H9 (cell line): ENCODE results near the gene LRIG1. TPM values are rescaled to one million over a fixed set of nuclear protein-coding genes. Genes with fewer than 3 reads are reported as not detected.

Experiments
- DNase-seq: peaks from one replicate; pipeline ENCODE4 v3.0.0-alpha.2; 2017
- H2AFZ ChIP-seq: one replicate; pipeline ENCODE4 v1.6.1; 2013; ENCODE audit warnings: mild to moderate bottlenecking, low read length, control low read depth, moderate library complexity
- H2AK5ac ChIP-seq: 2 replicates; pipeline ENCODE4 v1.6.1; 2013; ENCODE audit warnings: low read length, control low read depth, mixed read lengths; ENCODE audit not compliant: insufficient read length
- H2BK120ac ChIP-seq: one replicate; pipeline ENCODE4 v1.6.1; 2013; ENCODE audit warnings: low read depth, mild to moderate bottlenecking, low read length, control low read depth, inconsistent platforms; ENCODE audit not compliant: poor library complexity, severe bottlenecking
- H2BK12ac ChIP-seq: 2 replicates; pipeline ENCODE4 v1.6.1; 2013; ENCODE audit warnings: low read length, control low read depth, mixed read lengths, low read depth; ENCODE audit not compliant: insufficient read length
- H2BK15ac ChIP-seq: 2 replicates; pipeline ENCODE4 v1.6.1; 2013; ENCODE audit warnings: low read depth, low read length, control low read depth
- H2BK20ac ChIP-seq: one replicate; pipeline ENCODE4 v1.6.1; 2013; ENCODE audit warnings: low read depth, mild to moderate bottlenecking, low read length, control low read depth, inconsistent platforms; ENCODE audit not compliant: poor library complexity, severe bottlenecking
- H2BK5ac ChIP-seq: 2 replicates; pipeline ENCODE4 v1.6.1; 2013; ENCODE audit warnings: low read length, control low read depth, mixed read lengths; ENCODE audit not compliant: insufficient read length
- H3K14ac ChIP-seq: 2 replicates; pipeline ENCODE4 v1.6.1; 2013; ENCODE audit warnings: low read length, control low read depth; ENCODE audit not compliant: insufficient read depth
- H3K18ac ChIP-seq: 2 replicates; pipeline ENCODE4 v1.6.1; 2013; ENCODE audit warnings: low read depth, mild to moderate bottlenecking, mixed read lengths, low read length, control low read depth; ENCODE audit not compliant: insufficient read length
- H3K23ac ChIP-seq: 2 replicates; pipeline ENCODE4 v1.6.1; 2013; ENCODE audit warnings: low read length, control low read depth, mixed read lengths, low read depth; ENCODE audit not compliant: insufficient read length
- H3K23me2 ChIP-seq: 2 replicates; pipeline ENCODE4 v1.6.1; 2013; ENCODE audit warnings: low read depth, mild to moderate bottlenecking, mixed read lengths, low read length, control low read depth; ENCODE audit not compliant: insufficient read length, poor library complexity, severe bottlenecking
- H3K27ac ChIP-seq: 2 replicates; pipeline ENCODE4 v1.5.1; 2013; ENCODE audit warnings: low read length, control low read depth, mixed read lengths, low read depth; ENCODE audit not compliant: insufficient read length
- H3K27me3 ChIP-seq: 2 replicates; pipeline ENCODE4 v1.6.1; 2013; ENCODE audit warnings: low read length, control low read depth, inconsistent platforms; ENCODE audit not compliant: insufficient read depth
- H3K4ac ChIP-seq: 2 replicates; pipeline ENCODE4 v1.6.1; 2013; ENCODE audit warnings: low read depth, mild to moderate bottlenecking, control low read depth, inconsistent platforms, low read length, moderate library complexity
- H3K4me1 ChIP-seq: 2 replicates; pipeline ENCODE4 v1.6.1; 2013; ENCODE audit warnings: low read length, control low read depth, inconsistent platforms; ENCODE audit not compliant: insufficient read depth
- H3K4me2 ChIP-seq: 2 replicates; pipeline ENCODE4 v1.6.1; 2013; ENCODE audit warnings: low read length, control low read depth, mixed read lengths; ENCODE audit not compliant: insufficient read length, insufficient read depth
- H3K56ac ChIP-seq: 2 replicates; pipeline ENCODE4 v1.6.1; 2013; ENCODE audit warnings: low read depth, mild to moderate bottlenecking, mixed read lengths, low read length, control low read depth; ENCODE audit not compliant: insufficient read length
- H3K79me1 ChIP-seq: 2 replicates; pipeline ENCODE4 v1.6.1; 2013; ENCODE audit warnings: low read depth, mild to moderate bottlenecking, moderate library complexity, low read length, control low read depth, inconsistent platforms; ENCODE audit not compliant: insufficient read depth, poor library complexity, severe bottlenecking
- H3K79me2 ChIP-seq: 2 replicates; pipeline ENCODE4 v1.6.1; 2013; ENCODE audit warnings: low read length, control low read depth, inconsistent platforms; ENCODE audit not compliant: insufficient read depth
- H3K9ac ChIP-seq: 2 replicates; pipeline ENCODE4 v1.6.1; 2013; ENCODE audit warnings: low read length, control low read depth, mixed read lengths; ENCODE audit not compliant: insufficient read length; ENCODE audit errors: extremely low read depth
- H3K9me3 ChIP-seq: one replicate; pipeline ENCODE4 v1.6.1; 2013; ENCODE audit warnings: low read depth, low read length, inconsistent platforms; ENCODE audit not compliant: control insufficient read depth
- H3T11ph ChIP-seq: one replicate; pipeline ENCODE4 v1.6.1; 2013; ENCODE audit warnings: mild to moderate bottlenecking, low read length, control low read depth, inconsistent platforms
- H4K20me1 ChIP-seq: one replicate; pipeline ENCODE4 v1.6.1; 2013; ENCODE audit not compliant: control insufficient read depth, insufficient read length, insufficient read depth
- H4K5ac ChIP-seq: 2 replicates; pipeline ENCODE4 v1.6.1; 2013; ENCODE audit warnings: low read depth, mild to moderate bottlenecking, mixed read lengths, low read length, control low read depth; ENCODE audit not compliant: insufficient read length
- H4K8ac ChIP-seq: replicated peaks from 2 replicates; pipeline ENCODE4 v1.6.1; 2013; ENCODE audit warnings: low read length, control low read depth, mixed read lengths, low read depth; ENCODE audit not compliant: insufficient read length
- H4K91ac ChIP-seq: 2 replicates; pipeline ENCODE4 v1.6.1; 2013; ENCODE audit warnings: low read depth, mild to moderate bottlenecking, moderate library complexity, mixed read lengths, low read length, control low read depth; ENCODE audit not compliant: insufficient read length
- H3K27ac Mint-ChIP-seq, 3 experiments: 2 replicates in 2 of 3; 3 replicates in 1 of 3; pipeline ENCODE4 v1.8.0; 2020 to 2021; ENCODE audit warnings: mixed read lengths in 3 of 3, mild to moderate bottlenecking in 1 of 3, moderate library complexity in 1 of 3
- H3K27me3 Mint-ChIP-seq: 2 replicates; pipeline ENCODE4 v1.8.0; 2021; ENCODE audit warnings: low read depth, mild to moderate bottlenecking, moderate library complexity, mixed read lengths
- H3K36me3 Mint-ChIP-seq, 3 experiments: 2 replicates in 2 of 3; 3 replicates in 1 of 3; pipeline ENCODE4 v1.8.0; 2020 to 2021; ENCODE audit warnings: low read depth in 3 of 3, mixed read lengths in 3 of 3; ENCODE audit not compliant: insufficient read depth in 1 of 3
- H3K4me1 Mint-ChIP-seq, 2 experiments: 2 replicates each; pipeline ENCODE4 v1.8.0; 2020; ENCODE audit warnings: mixed read lengths in 2 of 2
- H3K4me3 Mint-ChIP-seq, 2 experiments: 2 replicates in 1 of 2; 3 replicates in 1 of 2; pipeline ENCODE4 v1.8.0; 2020 to 2021; ENCODE audit warnings: mild to moderate bottlenecking in 2 of 2, mixed read lengths in 2 of 2, moderate library complexity in 1 of 2
- H3K9me3 Mint-ChIP-seq, 2 experiments: 2 replicates in 1 of 2; 3 replicates in 1 of 2; pipeline ENCODE4 v1.8.0; 2020; ENCODE audit warnings: mild to moderate bottlenecking in 2 of 2, mixed read lengths in 2 of 2, moderate library complexity in 1 of 2
- WGBS: extraction: QIAGEN DNeasy Blood & Tissue Kit; methylation state at CpG from one replicate; pipeline ENCODE4 v1.1.7; 2013; ENCODE audit warnings: missing lambda C conversion rate, low lambda C conversion rate, mixed read lengths; ENCODE audit not compliant: insufficient read length; ENCODE audit errors: extremely low coverage; 5-methylcytosine and 5-hydroxymethylcytosine counted together
- total RNA-seq: library from RNA; stranded (reverse); gene quantifications from 2 replicates; pipeline ENCODE4 v1.2.1, GENCODE V29; 2021
- TF ChIP-seq, protein P1 (sequence below): fragments of 200-600 bp; sonication (generic); conservative IDR thresholded peaks from 3 replicates; pipeline ENCODE4 v1.8.0; 2021; ENCODE audit warnings: antibody characterized with exemption, mild to moderate bottlenecking

Gene LRIG1
- total RNA-seq, 1 experiment from 2014 or later = 70.3 TPM

- Histone ChIP-seq H2AK5ac (no peak overlapping the region), H4K5ac (no peak overlapping the region), H2BK12ac (no peak overlapping the region), H2AFZ (no peak overlapping the region), H4K20me1 (no peaks in the 10 kb centered on the region), H4K8ac (no peak overlapping the region), H2BK120ac (no peak overlapping the region), H3T11ph (no peak overlapping the region), H3K9me3 (no peaks in the 10 kb centered on the region), H3K14ac (no peak overlapping the region), H3K23me2 (no peaks in the 10 kb centered on the region), H3K18ac (no peak overlapping the region), H3K79me2 (peaks cover 86% of the 10 kb centered on the region; the same call in 1 of the 2 replicates), H3K4me1 (peaks cover 45% of the 10 kb centered on the region), H3K9ac (no peak overlapping the region), H4K91ac (no peak overlapping the region), H3K4ac (no peak overlapping the region), H3K27me3 (no peaks in the 10 kb centered on the region), H2BK20ac (no peak overlapping the region), H3K79me1 (peaks cover 11% of the 10 kb centered on the region), H3K56ac (no peak overlapping the region), H3K4me2 (no peak overlapping the region), H2BK15ac (no peak overlapping the region), H3K23ac (no peak overlapping the region), H2BK5ac (no peak overlapping the region), H3K27ac (no peak overlapping the region)
- no peaks in the 10 kb centered on the region for H3K27me3 Mint-ChIP-seq
- peaks cover 5 to 21% (median 5%) of the 10 kb centered on the region in 3 experiments; a peak in 6 of 7 replicates for H3K36me3 Mint-ChIP-seq
- peak overlapping the region; percentile 3 to 65 (median 5) for H3K27ac Mint-ChIP-seq
- DNase-seq = no peak
- WGBS = no CpG with 5 or more reads among the region's 9 CpGs
- H3K4me3 Mint-ChIP-seq = 0 out of 5 replicates have a peak overlapping the region, but pooled peaks of 1 of the 2 experiments have one; percentile 34
- H3K9me3 Mint-ChIP-seq = no peaks in the 10 kb centered on the region
- H3K4me1 Mint-ChIP-seq = peaks cover 56 to 61% of the 10 kb centered on the region in 2 experiments
- TF ChIP-seq, protein P1, sequence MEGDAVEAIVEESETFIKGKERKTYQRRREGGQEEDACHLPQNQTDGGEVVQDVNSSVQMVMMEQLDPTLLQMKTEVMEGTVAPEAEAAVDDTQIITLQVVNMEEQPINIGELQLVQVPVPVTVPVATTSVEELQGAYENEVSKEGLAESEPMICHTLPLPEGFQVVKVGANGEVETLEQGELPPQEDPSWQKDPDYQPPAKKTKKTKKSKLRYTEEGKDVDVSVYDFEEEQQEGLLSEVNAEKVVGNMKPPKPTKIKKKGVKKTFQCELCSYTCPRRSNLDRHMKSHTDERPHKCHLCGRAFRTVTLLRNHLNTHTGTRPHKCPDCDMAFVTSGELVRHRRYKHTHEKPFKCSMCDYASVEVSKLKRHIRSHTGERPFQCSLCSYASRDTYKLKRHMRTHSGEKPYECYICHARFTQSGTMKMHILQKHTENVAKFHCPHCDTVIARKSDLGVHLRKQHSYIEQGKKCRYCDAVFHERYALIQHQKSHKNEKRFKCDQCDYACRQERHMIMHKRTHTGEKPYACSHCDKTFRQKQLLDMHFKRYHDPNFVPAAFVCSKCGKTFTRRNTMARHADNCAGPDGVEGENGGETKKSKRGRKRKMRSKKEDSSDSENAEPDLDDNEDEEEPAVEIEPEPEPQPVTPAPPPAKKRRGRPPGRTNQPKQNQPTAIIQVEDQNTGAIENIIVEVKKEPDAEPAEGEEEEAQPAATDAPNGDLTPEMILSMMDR = no peak
Measured at GRCh38 chr3:66484106-66484844, 16.5 kb downstream of the LRIG1 start.
